Vagina (tissue), 2 donors: ENCODE measurements around the gene RPUSD3.

Experiments
- CTCF ChIP-seq, 3 experiments: fragments of 450-650 bp in 2 of 3; fragments of 200-600 bp in 1 of 3; sonication (generic) in 1 of 3; IDR thresholded peaks; one replicate each; pipeline ENCODE4 v1.5.1; 2017 to 2019; ENCODE audit warnings: antibody characterized with exemption in 3 of 3, mild to moderate bottlenecking in 2 of 3, moderate library complexity in 2 of 3
- POLR2A ChIP-seq, 2 donors: fragments of 450-650 bp; IDR thresholded peaks; one replicate each; pipeline ENCODE4 v1.6.1; 2017; ENCODE audit warnings: antibody characterized with exemption in 2 of 2, mild to moderate bottlenecking in 2 of 2, moderate library complexity in 2 of 2

- TF ChIP-seq CTCF (IDR thresholded peaks at IDR 0.05) (no peak), POLR2A (IDR thresholded peaks at IDR 0.05) (no peak)
These were observed 27.8 kb downstream of the RPUSD3 start for GRCh38 chr3:9815986-9816385.
